HCT116 (cell line): ENCODE data around the gene HEMK1. TPM values are rescaled to one million over a fixed set of nuclear protein-coding genes. Genes with fewer than 3 reads are reported as not detected.

Source experiments
- ATAC-seq: fragments of 200-7000 bp; cut with Tn5 transposase; 2 replicates; pipeline ENCODE4 v1.9.1; 2020; ENCODE audit warnings: mild to moderate bottlenecking, moderate library complexity
- BruUV-seq: library from RNA; stranded (reverse); fragments of 400-500 nt; replicated peaks from 2 replicates; lab custom pipeline; 2021; lab: Mats Ljungman, UMichigan
- CTCF ChIA-PET: fragments of 300-600 bp; sonication (Branson Sonifier 250); formaldehyde crosslinking; loops from one replicate; lab custom pipeline; 2021; ENCODE audit warnings: antibody characterized with exemption; lab: Charles Lee
- POLR2A ChIA-PET: fragments of 300-600, 350-600 bp; sonication (Branson Sonifier 250); formaldehyde crosslinking; loops from one replicate; lab custom pipeline; 2021; ENCODE audit warnings: antibody characterized with exemption; lab: Charles Lee
- RAD21 ChIA-PET, 2 experiments: fragments of 300-600 bp; sonication (Branson Sonifier 250); formaldehyde crosslinking; loops; one replicate each; lab custom pipeline; 2023; ENCODE audit warnings: low total read pairs in 2 of 2; ENCODE audit not compliant: uncharacterized antibody in 2 of 2, unreplicated experiment in 2 of 2, low non-redundant PET in 1 of 2; lab: Charles Lee
- DNase-seq: peaks from one replicate; pipeline ENCODE4 v3.0.0-alpha.2; 2010; ENCODE audit warnings: low read depth, low spot score
- H2AFZ ChIP-seq: fragments of 200-600 bp; shearing (Covaris generic), sonication (generic); 2 replicates; pipeline ENCODE4 v1.6.1; 2017; ENCODE audit warnings: low read depth, mixed run types, mixed read lengths, antibody characterized with exemption, low read length; ENCODE audit not compliant: poor library complexity, severe bottlenecking
- H3K27ac ChIP-seq: 2 replicates; pipeline ENCODE4 v1.5.1; 2012; ENCODE audit warnings: low read depth, low read length
- H3K27me3 ChIP-seq: fragments of 200-600 bp; sonication (generic); 2 replicates; pipeline ENCODE4 v1.6.1; 2016; ENCODE audit warnings: mixed run types, low read length, mixed read lengths; ENCODE audit not compliant: insufficient read depth
- H3K36me3 ChIP-seq, 2 experiments: fragments of 200-500 bp in 1 of 2; fragments of 200-600 bp in 1 of 2; sonication (Bioruptor generic) in 1 of 2; sonication (generic) in 1 of 2; 2 replicates each; pipeline versions ENCODE4 v1.5.1 to v1.6.1; 2014 to 2016; ENCODE audit warnings: low read length in 2 of 2, inconsistent platforms in 1 of 2, mixed read lengths in 1 of 2, mixed run types in 1 of 2; ENCODE audit not compliant: insufficient read depth in 2 of 2, control insufficient read depth in 1 of 2
- H3K4me1 ChIP-seq, 2 experiments: fragments of 200-600 bp in 1 of 2; sonication (generic) in 1 of 2; 2 replicates each; pipeline versions ENCODE4 v1.5.1 to v1.6.1; 2012 to 2017; ENCODE audit warnings: low read length in 2 of 2, inconsistent platforms in 1 of 2, mild to moderate bottlenecking in 1 of 2, mixed read lengths in 1 of 2, mixed run types in 1 of 2, moderate library complexity in 1 of 2; ENCODE audit not compliant: insufficient read depth in 2 of 2, control insufficient read depth in 1 of 2
- H3K4me2 ChIP-seq: fragments of 200-600 bp; sonication (generic); 2 replicates; pipeline ENCODE4 v1.6.1; 2017; ENCODE audit warnings: mixed run types, low read length, mixed read lengths
- H3K4me3 ChIP-seq, 2 experiments: fragments of 200-600 bp in 1 of 2; sonication (generic) in 1 of 2; replicated peaks in 1 of 2; 2 replicates each; pipeline ENCODE4 v1.5.1; 2011 to 2016; ENCODE audit warnings: low read length in 2 of 2, control low read depth in 1 of 2, low read depth in 1 of 2, mild to moderate bottlenecking in 1 of 2, mixed read lengths in 1 of 2, mixed run types in 1 of 2
- H3K79me2 ChIP-seq: fragments of 200-600 bp; sonication (generic); 2 replicates; pipeline ENCODE4 v1.6.1; 2017; ENCODE audit warnings: mild to moderate bottlenecking, mixed run types, low read length, moderate library complexity, mixed read lengths; ENCODE audit not compliant: insufficient read depth
- H3K9ac ChIP-seq: fragments of 200-600 bp; sonication (generic); 2 replicates; pipeline ENCODE4 v1.6.1; 2016; ENCODE audit warnings: low read length, mixed read lengths
- H3K9me2 ChIP-seq: fragments of 200-600 bp; sonication (generic), shearing (Covaris generic); 2 replicates; pipeline ENCODE4 v1.6.1; 2017; ENCODE audit warnings: mixed run types, mild to moderate bottlenecking, moderate library complexity; ENCODE audit not compliant: insufficient read depth
- H3K9me3 ChIP-seq, 2 experiments: fragments of 200-500 bp in 1 of 2; fragments of 200-600 bp in 1 of 2; sonication (Bioruptor generic) in 1 of 2; sonication (generic) in 1 of 2; 2 replicates each; pipeline ENCODE4 v1.6.1; 2014 to 2017; ENCODE audit warnings: low read length in 2 of 2, mixed read lengths in 2 of 2, inconsistent platforms in 1 of 2, low read depth in 1 of 2, mild to moderate bottlenecking in 1 of 2, mixed run types in 1 of 2, moderate library complexity in 1 of 2; ENCODE audit not compliant: control insufficient read depth in 1 of 2, insufficient read depth in 1 of 2
- H4K20me1 ChIP-seq: fragments of 200-600 bp; sonication (generic), shearing (Covaris generic); 2 replicates; pipeline ENCODE4 v1.6.1; 2017; ENCODE audit warnings: mixed run types, mild to moderate bottlenecking, moderate library complexity; ENCODE audit not compliant: insufficient read depth
- ATF3 ChIP-seq: IDR thresholded peaks from 2 replicates; pipeline ENCODE4 v1.6.1; 2012
- CBX3 ChIP-seq: IDR thresholded peaks from 2 replicates; pipeline ENCODE4 v1.6.1; 2012; ENCODE audit warnings: low read depth
- CTCF ChIP-seq, 3 experiments: fragments of 200-600 bp in 1 of 3; sonication (generic) in 1 of 3; IDR thresholded peaks in 2 of 3; conservative IDR thresholded peaks in 1 of 3; 2 replicates each; pipeline ENCODE4 v1.5.1; 2012 to 2017; ENCODE audit warnings: low read depth in 2 of 3, low read length in 2 of 3, antibody characterized with exemption in 1 of 3, borderline replicate concordance in 1 of 3, control low read depth in 1 of 3, mild to moderate bottlenecking in 1 of 3, mixed read lengths in 1 of 3, mixed run types in 1 of 3, moderate library complexity in 1 of 3; ENCODE audit not compliant: insufficient read depth in 1 of 3
- EGR1 ChIP-seq: IDR thresholded peaks from 2 replicates; pipeline ENCODE4 v1.6.1; 2012; ENCODE audit warnings: low read depth
- EZH2 ChIP-seq: fragments of 200-600 bp; sonication (generic); IDR thresholded peaks from 2 replicates; pipeline ENCODE4 v1.6.1; 2017; ENCODE audit warnings: antibody characterized with exemption, mixed run types
- EZH2phosphoT487 ChIP-seq: fragments of 200-600 bp; IDR thresholded peaks from 2 replicates; pipeline ENCODE4 v1.6.1; 2018; ENCODE audit warnings: antibody characterized with exemption, borderline replicate concordance
- JUND ChIP-seq: IDR thresholded peaks from 2 replicates; pipeline ENCODE4 v1.6.1; 2012
- MAX ChIP-seq: IDR thresholded peaks from 2 replicates; pipeline ENCODE4 v1.6.1; 2012
- POLR2AphosphoS5 ChIP-seq: IDR thresholded peaks from 2 replicates; pipeline ENCODE4 v1.6.1; 2011; ENCODE audit warnings: mild to moderate bottlenecking, low read depth, low read length, moderate library complexity
- RAD21 ChIP-seq: IDR thresholded peaks from 2 replicates; pipeline ENCODE4 v1.6.1; 2012; ENCODE audit warnings: low read depth, mild to moderate bottlenecking
- SIN3A ChIP-seq: IDR thresholded peaks from 2 replicates; pipeline ENCODE4 v1.6.1; 2012; ENCODE audit warnings: low read depth
- SP1 ChIP-seq: IDR thresholded peaks from 2 replicates; pipeline ENCODE4 v1.6.1; 2012; ENCODE audit warnings: low read depth
- SRF ChIP-seq: IDR thresholded peaks from 2 replicates; pipeline ENCODE4 v1.6.1; 2012; ENCODE audit warnings: low read depth
- TCF7L2 ChIP-seq: IDR thresholded peaks from 2 replicates; pipeline ENCODE4 v1.7.0; 2011; ENCODE audit warnings: borderline replicate concordance, inconsistent platforms; ENCODE audit not compliant: insufficient read depth, insufficient read length; ENCODE audit errors: extremely low read depth
- ZBTB33 ChIP-seq: IDR thresholded peaks from 2 replicates; pipeline ENCODE4 v1.6.1; 2011; ENCODE audit warnings: mild to moderate bottlenecking, low read length, moderate library complexity; ENCODE audit not compliant: insufficient replicate concordance; ENCODE audit errors: extremely low read depth
- ZFX ChIP-seq: fragments of 450-650 bp; IDR thresholded peaks from 2 replicates; pipeline ENCODE4 v1.6.1; 2017
- ZNF274 ChIP-seq: fragments of 200-500 bp; sonication (Bioruptor generic); IDR thresholded peaks from 2 replicates; pipeline ENCODE4 v1.6.1; 2014; ENCODE audit warnings: mild to moderate bottlenecking, low read depth, low read length, inconsistent platforms
- intact Hi-C: fragments of 100-400 bp; cut with micrococcal nuclease; formaldehyde crosslinking; loops from 2 replicates; pipeline ENCODE4 v1.10.0; 2022
- total RNA-seq: library from RNA; stranded (reverse); gene quantifications from one replicate; pipeline ENCODE4 v1.2.1, GENCODE V29; 2021; ENCODE audit not compliant: unreplicated experiment

The HEMK1 gene
- total RNA-seq, 1 experiment from 2014 or later, result 20.5 TPM

DNA sequence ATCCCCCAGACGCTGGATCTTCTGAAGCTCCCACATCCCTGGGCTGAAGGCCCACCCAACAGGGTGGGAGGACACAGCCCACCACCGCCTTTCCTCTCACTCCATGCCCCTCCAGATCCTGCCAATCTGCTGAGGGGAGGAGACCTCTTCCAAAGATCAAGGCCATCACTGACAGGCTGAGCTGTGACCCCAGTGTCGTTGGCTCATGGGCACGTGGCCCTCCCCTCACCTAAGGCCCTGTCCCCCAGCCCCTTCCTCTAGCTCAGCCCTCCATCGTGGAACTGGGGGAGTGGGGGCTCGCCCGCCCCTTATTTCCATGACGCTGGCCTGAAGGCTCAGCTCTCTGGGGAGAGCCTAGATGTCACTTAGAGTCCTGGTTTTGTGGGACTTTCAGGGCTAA lies 12.2 kb upstream of the HEMK1 start:
- ChIA-PET POLR2A (interaction anchor here (1.3 kb wide), 1 partner anchor 12 kb away, joined by 5 read pairs; the partner anchor contains the start of gene HEMK1), RAD21 (no interaction called here), CTCF (no interaction called here)
- H2AFZ ChIP-seq, result no peak overlapping the region
- H3K27me3 ChIP-seq, result no peaks in the 10 kb centered on the region
- H3K4me1 ChIP-seq, result peaks cover 0 to 2% of the 10 kb centered on the region in 2 experiments; a peak in 1 of 4 replicates
- no peak overlapping the region for H3K27ac ChIP-seq
- H3K4me2 ChIP-seq, result no peak overlapping the region
- no peaks in the 10 kb centered on the region for H3K36me3 ChIP-seq
- BruUV-seq, result no TSS peak
- no peaks in the 10 kb centered on the region for H3K9me2 ChIP-seq
- no peak overlapping the region for H3K4me3 ChIP-seq
- ATAC-seq, result no peak
- intact Hi-C loops, result no loop called here
- H3K79me2 ChIP-seq, result no peaks in the 10 kb centered on the region
- TF ChIP-seq CBX3 (no peak), RAD21 (no peak), SIN3A (no peak), MAX (no peak), JUND (no peak), EZH2phosphoT487 (no peak)
- no peaks in the 10 kb centered on the region for H3K9me3 ChIP-seq
- H3K9ac ChIP-seq, result no peak overlapping the region
- H4K20me1 ChIP-seq, result no peaks in the 10 kb centered on the region
- no peak for DNase-seq

DNA sequence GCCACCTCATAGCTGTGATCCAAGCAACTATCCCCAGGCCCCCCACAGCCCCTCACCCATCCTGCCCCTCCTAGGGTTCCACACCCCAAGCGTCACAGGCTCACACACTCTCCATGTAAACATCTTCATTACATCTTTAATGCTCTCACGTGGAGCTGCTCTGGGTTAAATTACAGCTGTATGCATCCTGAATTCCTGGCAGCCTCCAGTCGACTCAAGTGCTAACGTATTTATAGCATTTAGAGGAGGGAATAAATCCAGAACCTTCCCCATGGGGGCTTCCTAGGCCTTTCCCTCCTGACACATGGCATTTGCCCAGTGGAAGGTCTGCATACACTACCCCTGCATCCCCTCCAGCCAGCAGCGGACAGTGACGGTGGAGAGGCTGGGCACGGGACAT lies 11.4 kb upstream of the HEMK1 start:
- no peak overlapping the region for H3K9ac ChIP-seq
- ChIA-PET RAD21 (no interaction called here), POLR2A (interaction anchor here (1.3 kb wide), 1 partner anchor 11 kb away, joined by 5 read pairs; the partner anchor contains the start of gene HEMK1), CTCF (no interaction called here)
- H3K36me3 ChIP-seq, result no peaks in the 10 kb centered on the region
- ATAC-seq (no peak), DNase-seq (no peak)
- H3K4me2 ChIP-seq, result no peak overlapping the region
- no peaks in the 10 kb centered on the region for H3K79me2 ChIP-seq
- BruUV-seq, result no TSS peak
- no peaks in the 10 kb centered on the region for H3K9me3 ChIP-seq
- intact Hi-C loops, result no loop called here
- no peaks in the 10 kb centered on the region for H3K9me2 ChIP-seq
- H3K4me1 ChIP-seq, result peaks cover 0 to 2% of the 10 kb centered on the region in 2 experiments; a peak in 1 of 4 replicates
- no peak overlapping the region for H3K4me3 ChIP-seq
- no peaks in the 10 kb centered on the region for H4K20me1 ChIP-seq
- no peak overlapping the region for H3K27ac ChIP-seq
- H3K27me3 ChIP-seq, result no peaks in the 10 kb centered on the region
- H2AFZ ChIP-seq, result no peak overlapping the region
- TF ChIP-seq JUND (no peak), POLR2AphosphoS5 (no peak), ATF3 (no peak), EZH2 (no peak), CTCF (IDR thresholded peaks at IDR 0.05 in 2 of 3, conservative IDR thresholded peaks at IDR 0.05 in 1 of 3; ENCODE audit: borderline replicate concordance in 1 of 3, insufficient read depth in 1 of 3, low read depth in 2 of 3, low read length in 2 of 3) (no peak), EZH2phosphoT487 (no peak), TCF7L2 (no peak), SP1 (no peak), MAX (no peak), ZNF274 (no peak), ZBTB33 (no peak), RAD21 (no peak), ZFX (no peak), SIN3A (no peak), SRF (no peak), EGR1 (no peak)
